Vagina (tissue), 2 donors: Measurements from ENCODE around the gene TAOK3.

Experiments
- POLR2A ChIP-seq, 2 donors: fragments of 450-650 bp; IDR thresholded peaks; one replicate each; pipeline ENCODE4 v1.6.1; 2017; ENCODE audit warnings: antibody characterized with exemption in 2 of 2, mild to moderate bottlenecking in 2 of 2, moderate library complexity in 2 of 2
- POLR2AphosphoS5 ChIP-seq, 2 donors: sonication (generic); formaldehyde crosslinking; IDR thresholded peaks; one replicate each; pipeline ENCODE4 v1.9.0; 2017; ENCODE audit warnings: antibody characterized with exemption in 2 of 2, mild to moderate bottlenecking in 2 of 2, low read depth in 1 of 2; ENCODE audit not compliant: insufficient read depth in 1 of 2
- TF ChIP-seq, protein P1 (sequence below), 3 experiments: fragments of 450-650 bp in 2 of 3; fragments of 200-600 bp in 1 of 3; sonication (generic) in 1 of 3; IDR thresholded peaks; one replicate each; pipeline ENCODE4 v1.5.1; 2017 to 2019; ENCODE audit warnings: antibody characterized with exemption in 3 of 3, mild to moderate bottlenecking in 2 of 3, moderate library complexity in 2 of 3

DNA sequence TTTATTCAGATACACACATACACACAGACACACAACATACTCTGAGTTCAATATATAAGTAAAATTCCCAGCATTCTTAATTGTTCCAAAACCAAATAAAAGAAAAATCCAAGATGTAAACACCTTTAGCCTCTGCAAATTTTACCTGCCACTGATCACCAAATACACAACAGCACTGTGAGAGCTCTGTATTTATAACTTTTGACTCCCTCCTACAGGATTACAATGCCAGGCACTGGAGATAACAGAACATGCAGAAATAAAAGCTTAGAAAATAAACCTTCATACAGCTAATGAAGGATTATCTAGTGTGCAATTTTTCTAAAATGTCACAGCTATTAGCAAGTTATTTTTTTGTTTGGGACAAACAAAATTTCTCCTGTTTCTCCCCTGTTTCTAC, 85.0 kb downstream of the TAOK3 start:
- TF ChIP-seq, protein P1, sequence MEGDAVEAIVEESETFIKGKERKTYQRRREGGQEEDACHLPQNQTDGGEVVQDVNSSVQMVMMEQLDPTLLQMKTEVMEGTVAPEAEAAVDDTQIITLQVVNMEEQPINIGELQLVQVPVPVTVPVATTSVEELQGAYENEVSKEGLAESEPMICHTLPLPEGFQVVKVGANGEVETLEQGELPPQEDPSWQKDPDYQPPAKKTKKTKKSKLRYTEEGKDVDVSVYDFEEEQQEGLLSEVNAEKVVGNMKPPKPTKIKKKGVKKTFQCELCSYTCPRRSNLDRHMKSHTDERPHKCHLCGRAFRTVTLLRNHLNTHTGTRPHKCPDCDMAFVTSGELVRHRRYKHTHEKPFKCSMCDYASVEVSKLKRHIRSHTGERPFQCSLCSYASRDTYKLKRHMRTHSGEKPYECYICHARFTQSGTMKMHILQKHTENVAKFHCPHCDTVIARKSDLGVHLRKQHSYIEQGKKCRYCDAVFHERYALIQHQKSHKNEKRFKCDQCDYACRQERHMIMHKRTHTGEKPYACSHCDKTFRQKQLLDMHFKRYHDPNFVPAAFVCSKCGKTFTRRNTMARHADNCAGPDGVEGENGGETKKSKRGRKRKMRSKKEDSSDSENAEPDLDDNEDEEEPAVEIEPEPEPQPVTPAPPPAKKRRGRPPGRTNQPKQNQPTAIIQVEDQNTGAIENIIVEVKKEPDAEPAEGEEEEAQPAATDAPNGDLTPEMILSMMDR (IDR thresholded peaks at IDR 0.05), result no peak
- TF ChIP-seq POLR2A (IDR thresholded peaks at IDR 0.05) (no peak), POLR2AphosphoS5 (IDR thresholded peaks at IDR 0.05; ENCODE audit: insufficient read depth in 1 of 2, low read depth in 1 of 2) (no peak)
